ENCODE data around the gene PLXNA4. TPM values are rescaled to one million over a fixed set of nuclear protein-coding genes. Genes with fewer than 3 reads are reported as not detected.

PLXNA4 gene
- total and polyA plus RNA-seq, 10 donors, result 0.15 to 14.7 (median 8.7) TPM

GRCh38 chr7:132353936-132354335 lies 222.3 kb downstream of the PLXNA4 start:
- WGBS, 5 donors, result 75 to 87% (median 81%) methylated on average over 5 of the region's 5 CpGs
- DNase-seq, result no peak
- no peak overlapping the region for H3K27ac ChIP-seq
- TF ChIP-seq POLR2AphosphoS5 (IDR thresholded peaks at IDR 0.05), result no peak
- no peak for TF ChIP-seq POLR2A (IDR thresholded peaks at IDR 0.05)
- TF ChIP-seq, protein P1, sequence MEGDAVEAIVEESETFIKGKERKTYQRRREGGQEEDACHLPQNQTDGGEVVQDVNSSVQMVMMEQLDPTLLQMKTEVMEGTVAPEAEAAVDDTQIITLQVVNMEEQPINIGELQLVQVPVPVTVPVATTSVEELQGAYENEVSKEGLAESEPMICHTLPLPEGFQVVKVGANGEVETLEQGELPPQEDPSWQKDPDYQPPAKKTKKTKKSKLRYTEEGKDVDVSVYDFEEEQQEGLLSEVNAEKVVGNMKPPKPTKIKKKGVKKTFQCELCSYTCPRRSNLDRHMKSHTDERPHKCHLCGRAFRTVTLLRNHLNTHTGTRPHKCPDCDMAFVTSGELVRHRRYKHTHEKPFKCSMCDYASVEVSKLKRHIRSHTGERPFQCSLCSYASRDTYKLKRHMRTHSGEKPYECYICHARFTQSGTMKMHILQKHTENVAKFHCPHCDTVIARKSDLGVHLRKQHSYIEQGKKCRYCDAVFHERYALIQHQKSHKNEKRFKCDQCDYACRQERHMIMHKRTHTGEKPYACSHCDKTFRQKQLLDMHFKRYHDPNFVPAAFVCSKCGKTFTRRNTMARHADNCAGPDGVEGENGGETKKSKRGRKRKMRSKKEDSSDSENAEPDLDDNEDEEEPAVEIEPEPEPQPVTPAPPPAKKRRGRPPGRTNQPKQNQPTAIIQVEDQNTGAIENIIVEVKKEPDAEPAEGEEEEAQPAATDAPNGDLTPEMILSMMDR (IDR thresholded peaks at IDR 0.05 in 8 of 11, conservative IDR thresholded peaks at IDR 0.05 in 3 of 11), result no peak
- intact Hi-C loops (cut with DNase I; ENCODE audit: low total_unique reads), result no loop called here
- H3K27me3 ChIP-seq (replicated peaks in 1 of 7), result peaks cover 0 to 48% (median 0%) of the 10 kb centered on the region in 7 donors
- no peaks in the 10 kb centered on the region for H3K9me3 ChIP-seq
- peaks cover 0 to 5% (median 0%) of the 10 kb centered on the region in 6 donors for H3K4me1 ChIP-seq
- H3K36me3 ChIP-seq, result no peaks in the 10 kb centered on the region
- no peak overlapping the region for H3K4me3 ChIP-seq

DNA sequence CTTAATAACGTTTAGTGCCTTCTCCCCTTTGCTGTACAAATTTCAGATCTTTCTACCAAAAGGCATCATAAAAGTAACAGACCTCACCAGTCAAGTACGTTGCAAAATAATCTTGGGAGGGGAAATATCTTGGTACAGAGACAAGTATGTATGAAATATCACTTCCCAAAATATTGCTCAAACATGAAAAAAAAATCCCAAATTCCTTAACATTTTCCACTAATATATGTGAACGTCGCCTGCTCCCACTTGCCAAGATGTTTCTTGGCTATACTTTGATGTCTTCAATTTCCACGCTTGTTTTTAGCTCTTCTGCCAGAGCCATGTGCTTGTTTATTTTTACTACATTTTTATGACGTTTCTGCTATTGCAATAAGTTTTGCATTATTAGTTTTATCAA lies 223.5 kb downstream of the PLXNA4 start:
- no peak for TF ChIP-seq POLR2A (IDR thresholded peaks at IDR 0.05)
- TF ChIP-seq, protein P1 (IDR thresholded peaks at IDR 0.05 in 8 of 11, conservative IDR thresholded peaks at IDR 0.05 in 3 of 11), result no peak
- TF ChIP-seq POLR2AphosphoS5 (IDR thresholded peaks at IDR 0.05), result no peak
- no peak for DNase-seq
- peak overlapping the region in 2 of 8 donors; percentile 36 to 61 for H3K27ac ChIP-seq

GRCh38 chr7:132351954-132352499 lies 224.2 kb downstream of the PLXNA4 start:
- TF ChIP-seq, protein P1 (IDR thresholded peaks at IDR 0.05 in 8 of 11, conservative IDR thresholded peaks at IDR 0.05 in 3 of 11), result no peak
- peak in 2 of 3 donors; percentile 34 to 36 for TF ChIP-seq POLR2AphosphoS5 (IDR thresholded peaks at IDR 0.05)
- DNase-seq, result no peak
- H3K36me3 ChIP-seq, result no peaks in the 10 kb centered on the region
- 37 to 62% (median 56%) methylated on average over 8 to 12 of the region's 12 CpGs for WGBS, 5 donors
- no peaks in the 10 kb centered on the region for H3K9me3 ChIP-seq
- intact Hi-C loops (cut with DNase I; ENCODE audit: low total_unique reads), result no loop called here
- H3K4me3 ChIP-seq, result no peak overlapping the region
- H3K27me3 ChIP-seq (replicated peaks in 1 of 7), result peaks cover 0 to 59% (median 0%) of the 10 kb centered on the region in 7 donors
- H3K4me1 ChIP-seq, result peaks cover 0 to 5% (median 0%) of the 10 kb centered on the region in 6 donors
- H3K27ac ChIP-seq, result peak overlapping the region in 7 of 8 donors; percentile 24 to 74 (median 63)

More for the DNA sequence above, 223.5 kb downstream of the PLXNA4 start:
- Histone ChIP-seq H3K36me3 (no peaks in the 10 kb centered on the region), H3K4me1 (peaks cover 0 to 5% (median 0%) of the 10 kb centered on the region in 6 donors), H3K27me3 (replicated peaks in 1 of 7) (peaks cover 0 to 56% (median 0%) of the 10 kb centered on the region in 7 donors), H3K9me3 (no peaks in the 10 kb centered on the region), H3K4me3 (no peak overlapping the region)
- 60 to 68% (median 65%) methylated on average over 6 of the region's 6 CpGs for WGBS, 5 donors
- intact Hi-C loops (cut with DNase I; ENCODE audit: low total_unique reads), result no loop called here

DNA sequence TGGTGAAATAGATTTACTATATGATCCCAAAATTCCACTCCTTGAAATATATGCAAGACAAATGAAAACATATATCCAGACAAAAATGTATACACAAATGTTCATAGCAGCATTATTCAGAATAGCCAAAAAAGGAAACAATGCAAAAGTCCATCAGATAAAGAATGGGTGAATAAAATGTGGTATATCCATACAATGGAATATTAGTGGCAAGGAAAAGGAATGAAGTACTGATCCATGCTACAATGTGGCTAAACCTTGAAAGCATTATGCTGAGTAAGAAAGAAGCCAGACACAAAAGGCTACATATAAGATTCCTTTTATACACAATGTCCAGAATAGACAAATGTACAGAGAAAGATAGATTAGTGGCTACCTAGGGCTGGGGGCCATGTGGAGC lies 225.5 kb downstream of the PLXNA4 start:
- TF ChIP-seq POLR2AphosphoS5 (IDR thresholded peaks at IDR 0.05) (no peak), POLR2A (IDR thresholded peaks at IDR 0.05) (no peak)
- TF ChIP-seq, protein P1 (IDR thresholded peaks at IDR 0.05 in 8 of 11, conservative IDR thresholded peaks at IDR 0.05 in 3 of 11), result no peak
- Histone ChIP-seq H3K4me1 (peaks cover 0 to 5% (median 0%) of the 10 kb centered on the region in 6 donors), H3K4me3 (no peak overlapping the region), H3K27me3 (replicated peaks in 1 of 7) (peaks cover 0 to 54% (median 0%) of the 10 kb centered on the region in 7 donors), H3K36me3 (no peaks in the 10 kb centered on the region), H3K9me3 (no peaks in the 10 kb centered on the region), H3K27ac (no peak overlapping the region)
- no peak for DNase-seq
- intact Hi-C loops (cut with DNase I; ENCODE audit: low total_unique reads), result no loop called here
